GM12878 (cell line): ENCODE results near the gene PRRC2C. TPM values are rescaled to one million over a fixed set of nuclear protein-coding genes. Genes with fewer than 3 reads are reported as not detected.

ENCODE experiments used
- ATAC-seq: fragments of 200-7000 bp; cut with Tn5 transposase; 3 replicates; pipeline ENCODE4 v1.9.1; 2020; ENCODE audit warnings: mild to moderate bottlenecking, moderate library complexity
- BruUV-seq: library from RNA; stranded (reverse); fragments of 400-500 nt; replicated peaks from 2 replicates; lab custom pipeline; 2021; lab: Mats Ljungman, UMichigan
- CTCF ChIA-PET: fragments of 300-600 bp; sonication (Branson Sonifier 250); formaldehyde crosslinking; extraction: SDS; loops from one replicate; lab custom pipeline; 2021; ENCODE audit warnings: inconsistent platforms; lab: Yijun Ruan, JAX
- POLR2A ChIA-PET: fragments of 350-600 bp; formaldehyde crosslinking; extraction: SDS; loops from one replicate; lab custom pipeline; 2021; ENCODE audit warnings: inconsistent platforms; lab: Charles Lee
- RAD21 ChIA-PET: fragments of 300-600 bp; sonication (Branson Sonifier 250); formaldehyde crosslinking; loops from one replicate; lab custom pipeline; 2023; ENCODE audit warnings: antibody characterized with exemption; ENCODE audit not compliant: unreplicated experiment; lab: Charles Lee
- SMC1A ChIA-PET: fragments of 300-600 bp; sonication (Branson Sonifier 250); formaldehyde crosslinking; loops from one replicate; lab custom pipeline; 2023; ENCODE audit not compliant: unreplicated experiment, uncharacterized antibody; lab: Charles Lee
- DNase-seq: peaks from one replicate; pipeline ENCODE4 v3.0.0-alpha.2; 2011; ENCODE audit warnings: low read depth, low spot score
- FAIRE-seq: peaks from 3 replicates; lab custom pipeline; 2011; peaks lifted over from hg19 to GRCh38; lab: Jason Lieb, UNC
- H2AFZ ChIP-seq: 2 replicates; pipeline ENCODE4 v1.6.0; 2011; ENCODE audit warnings: low read depth, low read length, control low read depth; ENCODE audit not compliant: control insufficient read depth
- H3K27ac ChIP-seq: 2 replicates; pipeline ENCODE4 v1.5.1; 2011; ENCODE audit warnings: control low read depth; ENCODE audit not compliant: control insufficient read depth, insufficient read depth
- H3K27me3 ChIP-seq, 2 experiments: replicated peaks in 1 of 2; 2 replicates each; pipeline versions ENCODE4 v1.6.0 to v1.6.1; 2011; ENCODE audit warnings: low read length in 1 of 2; ENCODE audit not compliant: control insufficient read depth in 2 of 2, insufficient read depth in 2 of 2
- H3K36me3 ChIP-seq, 2 experiments: 2 replicates each; pipeline ENCODE4 v1.5.1; 2011; ENCODE audit warnings: low read length in 1 of 2; ENCODE audit not compliant: control insufficient read depth in 2 of 2, insufficient read depth in 2 of 2
- H3K4me1 ChIP-seq: 2 replicates; pipeline ENCODE4 v1.6.1; 2011; ENCODE audit warnings: mild to moderate bottlenecking, low read length, moderate library complexity, mixed read lengths; ENCODE audit not compliant: control insufficient read depth, insufficient read depth
- H3K4me2 ChIP-seq: 2 replicates; pipeline ENCODE4 v1.6.0; 2011; ENCODE audit warnings: control low read depth; ENCODE audit not compliant: control insufficient read depth, insufficient read depth
- H3K4me3 ChIP-seq: fragments of 200-600 bp; sonication (generic); 2 replicates; pipeline ENCODE4 v1.5.1; 2016
- H3K79me2 ChIP-seq: 2 replicates; pipeline ENCODE4 v1.6.0; 2011; ENCODE audit warnings: low read length; ENCODE audit not compliant: control insufficient read depth, insufficient read depth
- H3K9ac ChIP-seq: 2 replicates; pipeline ENCODE4 v1.8.0; 2011; ENCODE audit warnings: low read length, control low read depth, mixed read lengths; ENCODE audit not compliant: control insufficient read depth, insufficient read depth
- H3K9me3 ChIP-seq: replicated peaks from 3 replicates; pipeline ENCODE4 v1.5.1; 2011; ENCODE audit warnings: mild to moderate bottlenecking, low read length; ENCODE audit not compliant: control insufficient read depth, insufficient read depth
- H4K20me1 ChIP-seq: 2 replicates; pipeline ENCODE4 v1.6.0; 2011; ENCODE audit not compliant: control insufficient read depth, insufficient read depth
- BACH1 ChIP-seq: fragments of 450-650 bp; IDR thresholded peaks from 2 replicates; pipeline ENCODE4 v1.6.1; 2017; ENCODE audit warnings: mild to moderate bottlenecking, borderline replicate concordance
- FOXM1 ChIP-seq: IDR thresholded peaks from 2 replicates; pipeline ENCODE4 v1.6.1; 2012; ENCODE audit warnings: low read depth, mild to moderate bottlenecking, inconsistent platforms, low read length, moderate library complexity
- MTA2 ChIP-seq: fragments of 450-650 bp; IDR thresholded peaks from 2 replicates; pipeline ENCODE4 v1.6.1; 2016; ENCODE audit warnings: low read depth, mild to moderate bottlenecking, moderate library complexity
- MXI1 ChIP-seq: fragments of 150-350 bp; IDR thresholded peaks from 2 replicates; pipeline ENCODE4 v1.6.1; 2011; ENCODE audit warnings: low read depth, mild to moderate bottlenecking, inconsistent platforms, low read length, improper control_type of control experiment
- POU2F2 ChIP-seq: IDR thresholded peaks from 3 replicates; pipeline ENCODE4 v1.6.1; 2011; ENCODE audit warnings: low read depth, mild to moderate bottlenecking, low read length, borderline replicate concordance
- SMC3 ChIP-seq: IDR thresholded peaks from 2 replicates; pipeline ENCODE4 v1.6.1; 2011; ENCODE audit warnings: low read length, improper control_type of control experiment, borderline replicate concordance
- ZBED1 ChIP-seq: IDR thresholded peaks from 2 replicates; pipeline ENCODE4 v1.6.1; 2016; ENCODE audit warnings: borderline replicate concordance
- ZNF207 ChIP-seq: fragments of 450-650 bp; IDR thresholded peaks from 2 replicates; pipeline ENCODE4 v1.6.1; 2014; ENCODE audit warnings: antibody characterized with exemption, mild to moderate bottlenecking, borderline replicate concordance
- WGBS: methylation state at CpG from one replicate; pipeline ENCODE4 v1.1.6; 2016; ENCODE audit warnings: low lambda C conversion rate; ENCODE audit not compliant: insufficient replicate concordance, insufficient coverage; ENCODE audit errors: missing lambda C conversion rate; 5-methylcytosine and 5-hydroxymethylcytosine counted together
- in situ Hi-C: fragments of 300-500 bp; cut with MboI; formaldehyde crosslinking; loops from 9 replicates; pipeline ENCODE4 v1.14.3; 2018; ENCODE audit warnings: mixed read lengths
- intact Hi-C: fragments of 100-400 bp; cut with micrococcal nuclease; formaldehyde crosslinking; loops from one replicate; pipeline ENCODE4 v1.14.2; 2022; ENCODE audit not compliant: unreplicated experiment
- polyA plus RNA-seq, 11 experiments: library from polyadenylated mRNA; depleted of rRNA in 4 of 11; unstranded in 6 of 11; stranded (reverse) in 5 of 11; fragments of >200 nt; fragmentation: Nextera tagmentation in 4 of 11; fragmentation: Illumina TruSeq in 1 of 11; extraction: Ambion mirVana in 4 of 11; extraction: Trizol in 1 of 11; gene quantifications; 1 replicate in 1 of 11; 2 replicates in 10 of 11; pipeline versions ENCODE4 v1.2.1 to v1.2.3, GENCODE V29; 2011 to 2016; ENCODE audit warnings: inconsistent platforms in 2 of 11, missing spikeins in 2 of 11, low read depth in 1 of 11
- total RNA-seq, 4 experiments: library from RNA; depleted of rRNA in 3 of 4; stranded (reverse); fragments of >200 nt in 3 of 4; fragmentation: Illumina TruSeq in 1 of 4; extraction: Trizol in 1 of 4; gene quantifications; 2 replicates each; pipeline versions ENCODE4 v1.2.1 to v1.2.3, GENCODE V29; 2013 to 2021
- TF ChIP-seq, protein P1 (sequence below): fragments of 150-350 bp; IDR thresholded peaks from 2 replicates; pipeline ENCODE4 v1.6.1; 2014; ENCODE audit warnings: mild to moderate bottlenecking, low read depth, low read length
- TF ChIP-seq, protein P2 (sequence below): fragments of 450-650 bp; IDR thresholded peaks from 2 replicates; pipeline ENCODE4 v1.6.1; 2017; ENCODE audit warnings: mild to moderate bottlenecking, moderate library complexity

Gene PRRC2C
- total and polyA plus RNA-seq, 10 of the 15 experiments (the other 5 are each of a cell fraction or from before 2014, with no cell fraction given) = 53.4 to 182 (median 91.8) TPM

DNA sequence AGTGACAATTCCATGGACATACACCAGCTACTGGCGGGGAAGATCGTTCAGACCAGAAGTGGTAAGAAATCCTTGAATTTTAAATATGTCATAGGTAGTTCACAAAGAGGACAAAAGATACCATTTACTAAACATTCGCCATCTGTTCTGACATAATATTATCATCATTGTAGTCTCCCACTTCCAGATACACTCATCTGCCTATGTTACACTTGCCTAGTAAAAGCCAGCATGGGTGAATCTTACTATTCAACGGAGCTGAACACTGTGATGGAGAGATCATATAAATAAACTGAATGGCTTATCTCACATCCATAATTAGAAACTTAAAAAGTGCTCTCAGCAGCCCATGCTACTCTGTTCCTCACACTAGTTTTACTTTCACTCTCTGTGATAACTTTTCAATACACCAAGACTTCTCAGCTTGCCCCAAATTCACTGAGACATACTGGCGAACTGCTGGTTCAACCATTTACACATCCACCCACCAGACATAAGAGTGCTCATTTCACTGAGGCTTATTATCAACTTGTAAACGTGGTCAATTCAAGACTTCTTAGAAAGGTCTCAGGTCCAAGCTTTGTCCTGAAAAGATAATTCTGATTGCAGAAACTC is 463 bp upstream of the PRRC2C start (continued):
- peak; percentile 60; the same call in 1 of the 2 replicates for TF ChIP-seq MXI1
- 0 out of 2 replicates have a peak, but pooled peaks have one; percentile 15 for TF ChIP-seq ZNF207

DNA sequence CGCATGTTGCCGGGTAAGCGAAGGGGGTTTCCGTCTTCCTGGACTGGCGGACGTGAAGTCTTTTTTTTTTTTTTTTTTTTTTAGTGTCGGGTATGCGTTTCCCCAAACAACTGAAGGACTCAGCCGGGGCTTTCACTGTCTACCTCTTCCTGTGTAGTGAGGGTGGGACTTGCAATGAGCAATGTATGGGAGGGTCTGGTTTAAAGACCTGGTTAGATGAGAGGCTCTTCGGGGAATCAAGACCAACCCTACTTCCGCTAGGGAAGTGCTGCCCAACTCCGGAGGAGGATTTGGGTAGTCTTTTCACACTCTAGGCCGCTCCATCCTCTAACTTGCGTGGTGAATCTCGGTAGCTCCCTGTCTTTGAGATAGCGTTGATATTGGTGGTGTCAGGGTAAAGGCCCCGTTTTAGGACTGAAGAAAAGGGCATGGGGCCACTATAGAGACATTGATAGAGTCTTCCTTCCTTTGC is 754 bp downstream of the PRRC2C start:
- CTCF ChIA-PET = interaction anchor here (0.6 to 3.7 kb wide), 28 partner anchors 8 to 500 kb away, joined by 3 to 27 read pairs (median 5); partner anchors contain the start of genes FMO4 and MYOCOS
- no peaks in the 10 kb centered on the region for H3K27me3 ChIP-seq
- RAD21 ChIA-PET = interaction anchor here (0.6 to 2.1 kb wide), 11 partner anchors 8 to 355 kb away, joined by 3 to 13 read pairs (median 5); partner anchors contain the start of genes DNM3, FMO4 and VAMP4
- no TSS peak for BruUV-seq
- peak; percentile 46 for DNase-seq
- in situ Hi-C loops (no loop called here), intact Hi-C loops (loop anchor here (5.0 to 10.0 kb wide), 4 partner anchors 229 to 1411 kb away; partner anchors contain the start of genes KIFAP3, SUCO and VAMP4)
- no peaks in the 10 kb centered on the region; a peak in 2 of 4 replicates for H3K36me3 ChIP-seq
- no peak for FAIRE-seq
- peak overlapping the region; percentile 84 for H3K4me2 ChIP-seq
- POLR2A ChIA-PET = interaction anchor here (0.6 to 2.3 kb wide), 6 partner anchors 10 to 255 kb away, joined by 3 to 10 read pairs (median 4); partner anchors contain the start of genes FMO4 and VAMP4
- peak overlapping the region; percentile 84; the same call in 1 of the 2 replicates for H2AFZ ChIP-seq
- SMC1A ChIA-PET = interaction anchor here (0.7 to 4.6 kb wide), 16 partner anchors 8 to 1178 kb away, joined by 3 to 22 read pairs (median 4); partner anchors contain the start of gene VAMP4
- peak; percentile 70 for ATAC-seq
- H3K27ac ChIP-seq = peak overlapping the region; percentile 98
- under 1% methylated on average over 17 of the region's 17 CpGs for WGBS
- H4K20me1 ChIP-seq = peaks cover 6% of the 10 kb centered on the region
- peak overlapping the region; percentile 90 for H3K4me3 ChIP-seq
- H3K79me2 ChIP-seq = peaks cover 59% of the 10 kb centered on the region
- H3K9me3 ChIP-seq = no peaks in the 10 kb centered on the region
- peak overlapping the region; percentile 98 for H3K9ac ChIP-seq
- no peaks in the 10 kb centered on the region; the same call in 1 of the 2 replicates for H3K4me1 ChIP-seq
- TF ChIP-seq FOXM1 = no peak
- TF ChIP-seq, protein P1, sequence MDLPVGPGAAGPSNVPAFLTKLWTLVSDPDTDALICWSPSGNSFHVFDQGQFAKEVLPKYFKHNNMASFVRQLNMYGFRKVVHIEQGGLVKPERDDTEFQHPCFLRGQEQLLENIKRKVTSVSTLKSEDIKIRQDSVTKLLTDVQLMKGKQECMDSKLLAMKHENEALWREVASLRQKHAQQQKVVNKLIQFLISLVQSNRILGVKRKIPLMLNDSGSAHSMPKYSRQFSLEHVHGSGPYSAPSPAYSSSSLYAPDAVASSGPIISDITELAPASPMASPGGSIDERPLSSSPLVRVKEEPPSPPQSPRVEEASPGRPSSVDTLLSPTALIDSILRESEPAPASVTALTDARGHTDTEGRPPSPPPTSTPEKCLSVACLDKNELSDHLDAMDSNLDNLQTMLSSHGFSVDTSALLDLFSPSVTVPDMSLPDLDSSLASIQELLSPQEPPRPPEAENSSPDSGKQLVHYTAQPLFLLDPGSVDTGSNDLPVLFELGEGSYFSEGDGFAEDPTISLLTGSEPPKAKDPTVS = no peak
- TF ChIP-seq BACH1 = no peak
- no peak for TF ChIP-seq MTA2
- TF ChIP-seq SMC3 = no peak
- 0 out of 3 replicates have a peak, but pooled peaks have one; percentile 5 for TF ChIP-seq POU2F2
- TF ChIP-seq, protein P2, sequence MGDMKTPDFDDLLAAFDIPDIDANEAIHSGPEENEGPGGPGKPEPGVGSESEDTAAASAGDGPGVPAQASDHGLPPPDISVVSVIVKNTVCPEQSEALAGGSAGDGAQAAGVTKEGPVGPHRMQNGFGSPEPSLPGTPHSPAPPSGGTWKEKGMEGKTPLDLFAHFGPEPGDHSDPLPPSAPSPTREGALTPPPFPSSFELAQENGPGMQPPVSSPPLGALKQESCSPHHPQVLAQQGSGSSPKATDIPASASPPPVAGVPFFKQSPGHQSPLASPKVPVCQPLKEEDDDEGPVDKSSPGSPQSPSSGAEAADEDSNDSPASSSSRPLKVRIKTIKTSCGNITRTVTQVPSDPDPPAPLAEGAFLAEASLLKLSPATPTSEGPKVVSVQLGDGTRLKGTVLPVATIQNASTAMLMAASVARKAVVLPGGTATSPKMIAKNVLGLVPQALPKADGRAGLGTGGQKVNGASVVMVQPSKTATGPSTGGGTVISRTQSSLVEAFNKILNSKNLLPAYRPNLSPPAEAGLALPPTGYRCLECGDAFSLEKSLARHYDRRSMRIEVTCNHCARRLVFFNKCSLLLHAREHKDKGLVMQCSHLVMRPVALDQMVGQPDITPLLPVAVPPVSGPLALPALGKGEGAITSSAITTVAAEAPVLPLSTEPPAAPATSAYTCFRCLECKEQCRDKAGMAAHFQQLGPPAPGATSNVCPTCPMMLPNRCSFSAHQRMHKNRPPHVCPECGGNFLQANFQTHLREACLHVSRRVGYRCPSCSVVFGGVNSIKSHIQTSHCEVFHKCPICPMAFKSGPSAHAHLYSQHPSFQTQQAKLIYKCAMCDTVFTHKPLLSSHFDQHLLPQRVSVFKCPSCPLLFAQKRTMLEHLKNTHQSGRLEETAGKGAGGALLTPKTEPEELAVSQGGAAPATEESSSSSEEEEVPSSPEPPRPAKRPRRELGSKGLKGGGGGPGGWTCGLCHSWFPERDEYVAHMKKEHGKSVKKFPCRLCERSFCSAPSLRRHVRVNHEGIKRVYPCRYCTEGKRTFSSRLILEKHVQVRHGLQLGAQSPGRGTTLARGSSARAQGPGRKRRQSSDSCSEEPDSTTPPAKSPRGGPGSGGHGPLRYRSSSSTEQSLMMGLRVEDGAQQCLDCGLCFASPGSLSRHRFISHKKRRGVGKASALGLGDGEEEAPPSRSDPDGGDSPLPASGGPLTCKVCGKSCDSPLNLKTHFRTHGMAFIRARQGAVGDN = no peak
- no peak for TF ChIP-seq ZBED1
